Measurements from ENCODE around the gene CCNB2. TPM values are rescaled to one million over a fixed set of nuclear protein-coding genes. Genes with fewer than 3 reads are reported as not detected.
"Not testable (repeated sequence)": the region's sequence is repeated elsewhere in the genome, so short reads cannot be mapped to it uniquely, and the experiment has no call there.

The CCNB2 gene
- total RNA-seq, 1 experiment from 2014 or later, result 128 TPM

- no peak for DNase-seq (ENCODE audit: low read depth)
Observed at GRCh38 chr15:59133929-59134427, 29.0 kb downstream of the CCNB2 start.

- DNase-seq (ENCODE audit: low read depth), result no peak
Observed at GRCh38 chr15:59137566-59137965, 32.6 kb downstream of the CCNB2 start.

GRCh38 chr15:59138243-59138642 lies 33.3 kb downstream of the CCNB2 start:
- peak; percentile 75 for DNase-seq (ENCODE audit: low read depth)

- no peak for DNase-seq (ENCODE audit: low read depth)
Observed at GRCh38 chr15:59140422-59141226, 35.7 kb downstream of the CCNB2 start.

- no peak for DNase-seq (ENCODE audit: low read depth)
Observed at GRCh38 chr15:59143281-59143680, 38.3 kb downstream of the CCNB2 start.

- not testable (repeated sequence) for DNase-seq (ENCODE audit: low read depth)
Observed at GRCh38 chr15:59144594-59144993, 39.6 kb downstream of the CCNB2 start.

GRCh38 chr15:59147666-59148065 lies 42.7 kb downstream of the CCNB2 start:
- DNase-seq (ENCODE audit: low read depth), result no peak

- no peak for DNase-seq (ENCODE audit: low read depth)
Observed at GRCh38 chr15:59148153-59148833, 43.3 kb downstream of the CCNB2 start.

GRCh38 chr15:59150185-59150584 lies 45.2 kb downstream of the CCNB2 start:
- no peak for DNase-seq (ENCODE audit: low read depth)

- no peak for DNase-seq (ENCODE audit: low read depth)
Observed at GRCh38 chr15:59152694-59153450, 47.9 kb downstream of the CCNB2 start.

GRCh38 chr15:59153466-59153865 lies 48.5 kb downstream of the CCNB2 start:
- no peak for DNase-seq (ENCODE audit: low read depth)

- no peak for DNase-seq (ENCODE audit: low read depth)
Observed at GRCh38 chr15:59154243-59154642, 49.3 kb downstream of the CCNB2 start.

GRCh38 chr15:59155431-59155830 lies 50.5 kb downstream of the CCNB2 start:
- DNase-seq (ENCODE audit: low read depth), result no peak

- no peak for DNase-seq (ENCODE audit: low read depth)
Observed at GRCh38 chr15:59157396-59157795, 52.5 kb downstream of the CCNB2 start.

- no peak for DNase-seq (ENCODE audit: low read depth)
Observed at GRCh38 chr15:59157840-59158700, 53.1 kb downstream of the CCNB2 start.

GRCh38 chr15:59158701-59159034 lies 53.7 kb downstream of the CCNB2 start:
- no peak for DNase-seq (ENCODE audit: low read depth)

- no peak for DNase-seq (ENCODE audit: low read depth)
Observed at GRCh38 chr15:59159210-59159609, 54.3 kb downstream of the CCNB2 start.

GRCh38 chr15:59160880-59161593 lies 56.1 kb downstream of the CCNB2 start:
- peak; percentile 29 for DNase-seq (ENCODE audit: low read depth)

- DNase-seq (ENCODE audit: low read depth), result not testable (repeated sequence)
Observed at GRCh38 chr15:59162080-59162479, 57.1 kb downstream of the CCNB2 start.

GRCh38 chr15:59165726-59166125 lies 60.8 kb downstream of the CCNB2 start:
- DNase-seq (ENCODE audit: low read depth), result no peak

- DNase-seq (ENCODE audit: low read depth), result no peak
Observed at GRCh38 chr15:59166166-59166565, 61.2 kb downstream of the CCNB2 start.
